Posterior cingulate gyrus (tissue), 11 donors: ENCODE results near the gene ASB8.
"Not testable (repeated sequence)": the region's sequence is repeated elsewhere in the genome, so short reads cannot be mapped to it uniquely, and the experiment has no call there.

Experiments used
- DNase-seq, 10 donors: peaks; one replicate each; pipeline versions ENCODE4 v3.0.0 to v3.0.0-alpha.2; 2020 to 2021; ENCODE audit warnings: mixed read lengths in 3 of 10
- intact Hi-C: fragments of 100-400 bp; cut with DNase I; formaldehyde crosslinking; loops from one replicate; pipeline ENCODE4 v1.15.1; 2023

ASB8 gene

GRCh38 chr12:48151103-48151771 lies 6.1 kb downstream of the ASB8 start:
- no peak for DNase-seq
- intact Hi-C loops: no loop called here

DNA sequence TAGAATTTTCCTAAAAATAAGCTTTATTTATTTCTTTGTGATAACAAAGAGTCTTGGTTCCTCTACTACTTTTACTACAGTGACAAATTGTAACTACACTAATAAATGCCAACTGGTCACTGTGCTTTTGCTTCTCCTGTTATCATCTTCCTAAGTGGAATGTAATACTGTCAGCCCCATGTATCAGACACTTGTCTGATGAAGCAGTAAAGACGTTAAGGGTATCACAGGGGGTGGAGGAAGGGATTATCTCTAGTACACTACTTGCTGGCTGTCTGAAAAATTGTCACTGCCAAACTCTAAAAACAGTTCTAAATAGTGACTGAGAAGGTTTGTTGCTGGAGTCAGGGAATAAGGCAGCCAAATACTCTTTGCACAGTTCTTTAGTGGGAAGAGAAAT lies 11.3 kb downstream of the ASB8 start:
- intact Hi-C loops: no loop called here
- no peak for DNase-seq

- intact Hi-C loops: no loop called here
- DNase-seq: no peak
Measured at GRCh38 chr12:48143898-48144297, 13.4 kb downstream of the ASB8 start.

GRCh38 chr12:48142818-48143674 lies 14.3 kb downstream of the ASB8 start:
- DNase-seq: no peak
- intact Hi-C loops: no loop called here

GRCh38 chr12:48135027-48135426 lies 22.3 kb downstream of the ASB8 start:
- DNase-seq: peak in 1 of 10 donors; percentile 27
- intact Hi-C loops: no loop called here

- intact Hi-C loops: no loop called here
- peak in 1 of 10 donors; percentile 73 for DNase-seq
Measured at GRCh38 chr12:48132826-48133225, 24.5 kb downstream of the ASB8 start.

- intact Hi-C loops: no loop called here
- DNase-seq: no peak
Measured at GRCh38 chr12:48131517-48131916, 25.8 kb downstream of the ASB8 start.

GRCh38 chr12:48129376-48129775 lies 27.9 kb downstream of the ASB8 start:
- intact Hi-C loops: no loop called here
- no peak for DNase-seq

GRCh38 chr12:48128800-48129199 lies 28.5 kb downstream of the ASB8 start:
- no peak for DNase-seq
- intact Hi-C loops: no loop called here

- intact Hi-C loops: no loop called here
- DNase-seq: no peak
Measured at GRCh38 chr12:48126953-48127630, 30.2 kb downstream of the ASB8 start.

- intact Hi-C loops: no loop called here
- DNase-seq: peak in 1 of 10 donors; percentile 43
Measured at GRCh38 chr12:48125985-48126384, 31.3 kb downstream of the ASB8 start.

- intact Hi-C loops, DNase-seq: not testable (repeated sequence)
Measured at GRCh38 chr12:48125542-48125941, 31.8 kb downstream of the ASB8 start.

- intact Hi-C loops: no loop called here
- DNase-seq: no peak
Measured at GRCh38 chr12:48123169-48123568, 34.1 kb downstream of the ASB8 start.

- no peak for DNase-seq
- intact Hi-C loops: no loop called here
Measured at GRCh38 chr12:48122065-48122834, 35.1 kb downstream of the ASB8 start.

GRCh38 chr12:48121522-48121921 lies 35.8 kb downstream of the ASB8 start:
- intact Hi-C loops: no loop called here
- DNase-seq: no peak

DNA sequence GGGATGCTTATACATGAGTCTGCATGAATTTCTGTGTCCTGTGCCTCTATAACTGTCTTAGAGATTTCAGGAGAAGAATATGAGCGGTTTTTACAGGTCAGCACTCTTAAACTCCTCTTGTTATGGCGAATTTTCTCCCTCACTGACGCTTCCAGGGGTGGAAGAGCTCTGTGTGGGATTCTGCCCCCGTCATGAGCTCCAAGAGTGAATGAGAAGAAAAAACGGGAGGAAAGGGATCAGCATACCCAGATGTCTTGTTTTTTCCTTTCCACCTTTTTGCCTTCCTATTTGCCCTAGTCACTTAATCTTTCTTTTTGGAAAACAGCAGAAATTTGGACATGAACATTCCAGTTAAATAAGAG lies 37.5 kb downstream of the ASB8 start:
- DNase-seq: no peak
- intact Hi-C loops: no loop called here

- intact Hi-C loops: no loop called here
- peak; percentile 43 to 95 (median 77) for DNase-seq
Measured at GRCh38 chr12:48119078-48119833, 38.1 kb downstream of the ASB8 start, which contains the start of gene PFKM. PFKM (plus strand) TSS chr12:48119364; CDS start chr12:48122775, 3,411 bp downstream.

- intact Hi-C loops: no loop called here
Measured at GRCh38 chr12:48118284-48118871, 38.9 kb downstream of the ASB8 start.

GRCh38 chr12:48115957-48116356 lies 41.4 kb downstream of the ASB8 start:
- no peak for DNase-seq
- intact Hi-C loops: no loop called here

More at GRCh38 chr12:48118284-48118871, 38.9 kb downstream of the ASB8 start:
- DNase-seq: no peak
